WTC11 (cell line): Measurements from ENCODE around the gene POLE4.

Experiments used
- CTCF ChIP-seq: fragments of 200-600 bp; IDR thresholded peaks from 2 replicates; pipeline ENCODE4 v1.8.0; 2022; ENCODE audit warnings: antibody characterized with exemption
- E2F4 ChIP-seq: sonication (generic); formaldehyde crosslinking; IDR thresholded peaks from 2 replicates; pipeline ENCODE4 v1.8.1; 2022; ENCODE audit warnings: low read depth, mild to moderate bottlenecking, moderate library complexity, missing genetic modification reagents, borderline replicate concordance
- ELF4 ChIP-seq: sonication (generic); formaldehyde crosslinking; IDR thresholded peaks from 2 replicates; pipeline ENCODE4 v1.8.1; 2022; ENCODE audit warnings: low read depth, mild to moderate bottlenecking, moderate library complexity, missing genetic modification reagents
- FOXK1 ChIP-seq: sonication (generic); formaldehyde crosslinking; IDR thresholded peaks from 2 replicates; pipeline ENCODE4 v1.8.0; 2022; ENCODE audit warnings: mild to moderate bottlenecking, moderate library complexity, missing genetic modification reagents
- IRF2 ChIP-seq: sonication (generic); formaldehyde crosslinking; IDR thresholded peaks from 2 replicates; pipeline ENCODE4 v1.8.0; 2022; ENCODE audit warnings: low read depth, missing genetic modification reagents, borderline replicate concordance
- SMAD4 ChIP-seq: sonication (generic); formaldehyde crosslinking; IDR thresholded peaks from 2 replicates; pipeline ENCODE4 v1.8.0; 2022; ENCODE audit warnings: mild to moderate bottlenecking, missing genetic modification reagents
- TEAD4 ChIP-seq: sonication (generic); formaldehyde crosslinking; IDR thresholded peaks from 2 replicates; pipeline ENCODE4 v1.8.0; 2022; ENCODE audit warnings: mild to moderate bottlenecking, missing genetic modification reagents
- USF2 ChIP-seq: sonication (generic); formaldehyde crosslinking; IDR thresholded peaks from 2 replicates; pipeline ENCODE4 v1.8.1; 2023; ENCODE audit warnings: mild to moderate bottlenecking, missing genetic modification reagents, moderate library complexity
- ZNF232 ChIP-seq: sonication (generic); formaldehyde crosslinking; IDR thresholded peaks from 2 replicates; pipeline ENCODE4 v1.8.0; 2022; ENCODE audit warnings: mild to moderate bottlenecking, missing genetic modification reagents
- ZNF671 ChIP-seq: fragments of 250-450 bp; sonication (Bioruptor Pico); IDR thresholded peaks from 2 replicates; pipeline ENCODE4 v1.8.0; 2021; ENCODE audit warnings: mild to moderate bottlenecking
- TF ChIP-seq, protein P1 (sequence below): fragments of 250-450 bp; sonication (Bioruptor Pico); conservative IDR thresholded peaks from 2 replicates; pipeline ENCODE4 v1.9.0; 2021; ENCODE audit warnings: mild to moderate bottlenecking

DNA sequence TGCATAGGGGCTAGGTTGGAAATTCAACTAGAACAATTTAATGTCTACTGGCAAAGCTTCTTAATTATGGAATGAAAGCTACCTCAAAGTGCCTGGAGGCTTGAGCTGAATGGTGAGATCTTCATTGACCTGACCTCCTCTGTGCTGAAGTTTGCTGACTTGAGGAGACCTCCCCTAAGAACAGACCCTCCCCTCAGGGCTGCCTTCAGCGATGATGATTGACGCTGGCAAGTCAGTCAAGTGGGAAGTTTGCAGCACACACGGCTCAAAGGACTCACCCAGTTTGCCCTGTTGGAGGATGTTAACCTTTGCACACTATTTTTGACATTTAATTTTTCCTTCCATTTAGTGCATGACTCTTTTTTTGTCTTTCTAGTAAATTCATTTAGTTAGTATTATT, 17.2 kb upstream of the POLE4 start:
- TF ChIP-seq CTCF: no peak
- TF ChIP-seq USF2 (CRISPR knock-in tag): no peak
- no peak for TF ChIP-seq IRF2 (CRISPR knock-in tag)
- TF ChIP-seq, protein P1, sequence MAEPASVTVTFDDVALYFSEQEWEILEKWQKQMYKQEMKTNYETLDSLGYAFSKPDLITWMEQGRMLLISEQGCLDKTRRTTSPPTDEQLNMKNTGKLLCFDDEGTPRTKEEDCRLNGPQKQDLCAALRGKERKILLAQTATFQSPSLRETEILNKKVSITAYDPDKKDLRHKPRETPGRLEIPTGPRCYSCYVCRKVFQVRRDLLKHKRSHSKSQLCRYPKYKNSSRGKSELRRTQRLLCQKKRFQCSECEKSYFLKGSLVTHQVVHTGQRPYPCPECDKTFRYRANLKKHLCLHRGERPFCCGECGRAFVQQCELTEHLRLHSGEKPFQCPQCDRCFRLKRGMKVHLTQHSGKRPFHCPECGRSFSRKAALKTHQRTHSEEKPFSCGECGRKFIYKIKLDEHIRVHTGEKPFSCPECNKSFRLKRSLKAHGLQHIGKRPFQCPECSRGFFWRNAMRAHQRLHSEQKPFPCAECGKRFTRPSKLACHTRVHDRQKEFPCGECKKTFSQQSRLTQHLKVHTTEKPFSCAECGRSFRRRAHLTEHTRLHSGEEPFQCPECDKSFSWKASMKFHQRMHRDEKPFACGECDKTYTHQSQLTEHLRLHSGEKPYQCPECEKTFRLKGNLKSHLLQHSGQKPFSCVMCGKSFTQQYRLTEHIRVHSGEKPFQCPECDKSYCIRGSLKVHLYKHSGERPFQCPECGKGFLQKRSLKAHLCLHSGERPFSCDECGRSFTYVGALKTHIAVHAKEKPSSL: no peak
- no peak for TF ChIP-seq TEAD4 (CRISPR knock-in tag)
- no peak for TF ChIP-seq FOXK1 (CRISPR knock-in tag)
- no peak for TF ChIP-seq ZNF232 (CRISPR knock-in tag)
- TF ChIP-seq SMAD4 (CRISPR knock-in tag): no peak
- TF ChIP-seq E2F4 (CRISPR knock-in tag): no peak
- no peak for TF ChIP-seq ELF4 (CRISPR knock-in tag)
- TF ChIP-seq ZNF671 (CRISPR knock-in tag): no peak
